Progenitor cell of endocrine pancreas (in vitro differentiated cells): ENCODE measurements around the gene MATR3. TPM values are rescaled to one million over a fixed set of nuclear protein-coding genes. Genes with fewer than 3 reads are reported as not detected.
A peak's percentile ranks its signal among the peaks of the same experiment; 100 is the strongest.

Experiments
- DNase-seq: peaks from one replicate; pipeline ENCODE4 v3.0.0; 2021; ENCODE audit warnings: low spot score; ENCODE audit not compliant: unreplicated experiment
- H3K27ac Mint-ChIP-seq: 2 replicates; pipeline ENCODE4 v1.8.0; 2021; ENCODE audit warnings: mild to moderate bottlenecking, moderate library complexity, mixed read lengths
- H3K27me3 Mint-ChIP-seq: 2 replicates; pipeline ENCODE4 v1.8.0; 2021; ENCODE audit warnings: mixed read lengths
- H3K36me3 Mint-ChIP-seq: 2 replicates; pipeline ENCODE4 v1.8.0; 2022; ENCODE audit warnings: mixed read lengths; ENCODE audit not compliant: insufficient read depth
- H3K4me1 Mint-ChIP-seq: 2 replicates; pipeline ENCODE4 v1.8.0; 2021; ENCODE audit warnings: low read depth, mixed read lengths
- H3K4me3 Mint-ChIP-seq: 2 replicates; pipeline ENCODE4 v1.8.0; 2021; ENCODE audit warnings: low read depth, mild to moderate bottlenecking, moderate library complexity, mixed read lengths
- H3K9me3 Mint-ChIP-seq: 2 replicates; pipeline ENCODE4 v1.8.0; 2021; ENCODE audit warnings: low read depth, mixed read lengths
- total RNA-seq: library from RNA; stranded (reverse); gene quantifications from 2 replicates; pipeline ENCODE4 v1.2.1, GENCODE V29; 2021
- TF ChIP-seq, protein P1 (sequence below): fragments of 200-600 bp; sonication (generic); IDR thresholded peaks from one replicate; pipeline ENCODE4 v1.5.0; 2021; ENCODE audit warnings: antibody characterized with exemption, mild to moderate bottlenecking; ENCODE audit not compliant: unreplicated experiment

MATR3 gene
- total RNA-seq, 1 donor from 2014 or later: 336 TPM

DNA sequence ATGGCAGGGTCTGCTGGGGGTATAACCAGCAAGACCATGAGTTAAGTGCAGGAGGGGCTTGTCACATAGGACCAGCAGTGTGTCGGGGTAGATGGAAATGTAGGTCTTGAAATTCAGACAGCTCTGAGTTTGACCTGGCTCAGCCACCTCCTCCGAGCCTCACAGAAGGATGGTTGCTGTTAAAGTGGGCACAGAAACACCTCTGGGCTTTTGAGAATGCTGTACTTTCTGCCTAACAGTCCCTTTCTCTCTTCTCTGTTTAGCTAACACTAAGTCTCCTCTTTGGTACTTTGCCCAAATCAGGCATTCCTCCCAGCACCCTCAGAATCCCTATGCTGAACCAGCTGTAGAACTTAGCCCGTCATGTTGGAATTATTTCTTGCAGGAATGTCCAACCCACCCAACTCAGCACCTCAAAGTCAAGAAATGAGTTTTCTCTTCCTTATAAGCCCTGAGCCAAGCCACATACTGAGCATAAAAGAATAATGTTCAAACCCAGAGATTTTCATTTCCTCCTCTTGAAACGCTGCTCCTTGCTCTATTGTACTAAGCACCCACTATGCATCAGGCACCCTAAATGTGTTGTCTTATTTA, 41.7 kb upstream of the MATR3 start:
- Mint-ChIP-seq H3K27me3 (peaks cover 7% of the 10 kb centered on the region), H3K36me3 (no peaks in the 10 kb centered on the region), H3K4me3 (no peak overlapping the region), H3K9me3 (peaks cover 3% of the 10 kb centered on the region), H3K4me1 (peaks cover 1% of the 10 kb centered on the region), H3K27ac (no peak overlapping the region)
- TF ChIP-seq, protein P1, sequence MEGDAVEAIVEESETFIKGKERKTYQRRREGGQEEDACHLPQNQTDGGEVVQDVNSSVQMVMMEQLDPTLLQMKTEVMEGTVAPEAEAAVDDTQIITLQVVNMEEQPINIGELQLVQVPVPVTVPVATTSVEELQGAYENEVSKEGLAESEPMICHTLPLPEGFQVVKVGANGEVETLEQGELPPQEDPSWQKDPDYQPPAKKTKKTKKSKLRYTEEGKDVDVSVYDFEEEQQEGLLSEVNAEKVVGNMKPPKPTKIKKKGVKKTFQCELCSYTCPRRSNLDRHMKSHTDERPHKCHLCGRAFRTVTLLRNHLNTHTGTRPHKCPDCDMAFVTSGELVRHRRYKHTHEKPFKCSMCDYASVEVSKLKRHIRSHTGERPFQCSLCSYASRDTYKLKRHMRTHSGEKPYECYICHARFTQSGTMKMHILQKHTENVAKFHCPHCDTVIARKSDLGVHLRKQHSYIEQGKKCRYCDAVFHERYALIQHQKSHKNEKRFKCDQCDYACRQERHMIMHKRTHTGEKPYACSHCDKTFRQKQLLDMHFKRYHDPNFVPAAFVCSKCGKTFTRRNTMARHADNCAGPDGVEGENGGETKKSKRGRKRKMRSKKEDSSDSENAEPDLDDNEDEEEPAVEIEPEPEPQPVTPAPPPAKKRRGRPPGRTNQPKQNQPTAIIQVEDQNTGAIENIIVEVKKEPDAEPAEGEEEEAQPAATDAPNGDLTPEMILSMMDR: no peak
- DNase-seq: no peak

DNA sequence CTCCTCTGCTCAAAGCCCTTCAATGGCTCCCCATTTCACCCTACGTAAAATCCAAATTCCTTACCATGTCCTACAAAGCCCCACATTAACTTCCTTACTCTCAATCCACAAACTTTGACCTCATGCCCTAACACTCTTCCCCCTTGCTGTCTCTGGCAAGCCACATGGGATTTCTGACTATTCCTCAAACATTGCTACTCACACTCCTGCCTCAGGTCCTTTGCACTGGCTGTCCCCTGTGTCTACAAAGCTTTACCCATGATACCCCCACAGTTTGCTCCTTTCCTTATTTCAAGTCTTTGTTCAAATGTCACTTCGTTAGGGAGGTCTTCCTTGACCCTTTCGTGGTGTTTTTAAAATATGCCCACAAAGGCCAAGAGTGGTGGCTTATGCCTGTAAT, 40.4 kb upstream of the MATR3 start:
- TF ChIP-seq, protein P1: no peak
- H3K27me3 Mint-ChIP-seq: peaks cover 8% of the 10 kb centered on the region
- no peak for DNase-seq
- H3K9me3 Mint-ChIP-seq: peaks cover 3% of the 10 kb centered on the region
- H3K4me1 Mint-ChIP-seq: peaks cover 1% of the 10 kb centered on the region
- H3K4me3 Mint-ChIP-seq: no peak overlapping the region
- no peak overlapping the region for H3K27ac Mint-ChIP-seq
- H3K36me3 Mint-ChIP-seq: no peaks in the 10 kb centered on the region

DNA sequence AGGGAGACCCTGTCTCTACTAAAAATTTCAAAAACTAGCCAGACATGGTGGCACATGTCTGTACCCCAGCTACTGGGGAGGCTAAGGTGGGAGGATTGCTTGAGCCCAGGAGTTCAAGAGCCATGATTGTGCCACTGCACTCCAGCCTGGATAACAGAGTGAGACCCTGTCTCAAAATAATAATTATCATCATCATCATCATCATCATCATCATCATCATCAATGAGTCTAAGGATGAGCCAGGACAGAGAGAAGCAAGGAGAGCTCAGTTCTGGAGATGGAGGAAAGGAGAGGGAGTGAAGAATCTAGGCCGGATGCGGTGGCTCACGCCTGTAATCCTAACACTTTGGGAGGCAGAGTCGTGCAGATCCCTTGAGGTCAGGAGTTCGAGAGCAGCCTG, 36.7 kb upstream of the MATR3 start:
- Mint-ChIP-seq H3K27ac (no peak overlapping the region), H3K27me3 (peaks cover 7% of the 10 kb centered on the region), H3K4me1 (peaks cover 1% of the 10 kb centered on the region), H3K4me3 (no peak overlapping the region), H3K36me3 (no peaks in the 10 kb centered on the region), H3K9me3 (peaks cover 3% of the 10 kb centered on the region)
- no peak for DNase-seq
- TF ChIP-seq, protein P1: no peak

DNA sequence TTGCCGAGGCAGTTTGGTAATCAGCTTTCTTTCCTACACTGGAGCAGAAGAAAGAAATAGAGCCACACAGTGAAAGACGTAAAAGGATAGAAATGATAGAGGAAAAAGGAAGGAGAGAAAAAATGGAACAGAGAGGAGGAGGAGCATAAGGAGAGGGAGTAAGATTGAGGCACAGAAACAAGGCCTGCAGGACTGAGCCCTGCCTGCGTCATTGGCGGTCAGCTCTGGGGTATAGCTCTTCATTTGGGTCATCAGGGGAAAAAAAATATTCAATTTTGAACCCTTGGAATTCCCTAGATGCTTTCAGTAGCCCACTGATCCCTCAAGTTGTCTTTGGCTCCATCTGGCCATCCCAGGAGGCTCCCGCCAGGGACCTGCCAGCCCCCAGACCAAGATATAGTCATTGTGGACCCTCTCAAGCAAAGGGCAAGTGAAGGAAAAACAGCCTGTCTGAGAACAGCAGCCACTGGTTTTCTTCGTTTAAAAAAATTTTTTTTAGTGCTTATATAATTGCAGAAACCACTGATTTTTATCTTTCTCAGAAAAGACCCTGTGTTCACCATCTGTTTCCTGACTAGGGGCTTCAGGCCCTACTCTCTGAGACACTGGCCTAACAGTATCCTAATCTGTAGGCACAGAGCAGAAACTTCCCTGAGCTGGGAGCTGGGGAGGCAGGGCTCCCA, 31.3 kb upstream of the MATR3 start:
- TF ChIP-seq, protein P1: no peak
- Mint-ChIP-seq H3K9me3 (no peaks in the 10 kb centered on the region), H3K4me3 (no peak overlapping the region), H3K36me3 (no peaks in the 10 kb centered on the region), H3K27ac (no peak overlapping the region), H3K27me3 (peaks cover 3% of the 10 kb centered on the region), H3K4me1 (no peaks in the 10 kb centered on the region)
- no peak for DNase-seq

DNA sequence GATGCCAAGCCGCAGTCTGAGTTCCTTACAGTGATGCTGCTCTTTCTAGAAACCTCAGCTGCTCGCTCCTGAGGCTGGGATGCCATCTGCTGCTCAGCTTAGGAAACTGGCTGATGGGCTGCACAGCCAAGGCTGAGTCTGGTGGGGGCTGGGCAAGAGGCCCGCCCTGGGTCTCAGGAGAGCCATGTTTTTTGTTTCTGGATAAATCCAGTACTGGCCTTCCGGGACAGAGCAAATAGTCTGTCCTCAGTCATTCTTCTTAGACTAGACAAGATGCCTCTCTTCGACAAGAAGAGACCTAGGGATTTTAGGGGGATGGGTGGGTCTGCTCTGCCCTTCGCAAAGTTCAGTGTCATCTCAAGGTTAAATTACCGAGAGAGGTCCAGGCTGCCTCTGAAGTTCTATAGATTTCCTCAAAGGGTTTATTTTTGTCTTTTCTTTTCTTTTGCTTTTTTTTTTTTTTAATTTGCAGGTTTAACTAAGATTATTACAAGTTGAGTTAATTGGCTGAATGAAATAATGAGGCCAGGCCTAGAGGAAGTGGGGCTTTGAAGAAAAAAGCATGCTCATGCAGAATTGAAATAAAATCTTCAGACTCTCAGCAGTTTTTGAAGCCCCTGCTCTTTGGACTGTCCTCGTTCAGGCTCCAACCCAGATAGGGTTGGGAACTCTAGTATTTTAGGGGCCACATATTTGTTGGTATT, 30.6 kb upstream of the MATR3 start:
- no peak overlapping the region for H3K27ac Mint-ChIP-seq
- peak; percentile 60 for DNase-seq
- H3K4me3 Mint-ChIP-seq: no peak overlapping the region
- TF ChIP-seq, protein P1: peak; percentile 78
- H3K4me1 Mint-ChIP-seq: no peaks in the 10 kb centered on the region
- peaks cover 3% of the 10 kb centered on the region for H3K27me3 Mint-ChIP-seq
- no peaks in the 10 kb centered on the region for H3K36me3 Mint-ChIP-seq
- H3K9me3 Mint-ChIP-seq: no peaks in the 10 kb centered on the region
